ENCODE measurements around the gene CD47.

CD47 gene

GRCh38 chr3:108013141-108014055 is 77.4 kb downstream of the CD47 start:
- no peak for DNase-seq (ENCODE audit: low read depth)

GRCh38 chr3:108012304-108012703 is 78.5 kb downstream of the CD47 start:
- no peak for DNase-seq (ENCODE audit: low read depth)

GRCh38 chr3:108011616-108012015 is 79.2 kb downstream of the CD47 start:
- no peak for DNase-seq (ENCODE audit: low read depth)

- DNase-seq (ENCODE audit: low read depth): no peak
These were observed 81.7 kb downstream of the CD47 start for GRCh38 chr3:108008931-108009639.

- DNase-seq (ENCODE audit: low read depth): no peak
These were observed 82.7 kb downstream of the CD47 start for GRCh38 chr3:108008106-108008505.

GRCh38 chr3:108006881-108007331 is 83.9 kb downstream of the CD47 start:
- no peak for DNase-seq (ENCODE audit: low read depth)

GRCh38 chr3:108006077-108006771 is 84.6 kb downstream of the CD47 start:
- no peak for DNase-seq (ENCODE audit: low read depth)

- DNase-seq (ENCODE audit: low read depth): no peak
These were observed 86.2 kb downstream of the CD47 start for GRCh38 chr3:108004647-108005046.

- DNase-seq (ENCODE audit: low read depth): no peak
These were observed 89.4 kb downstream of the CD47 start for GRCh38 chr3:108001457-108001856.

GRCh38 chr3:107999215-107999775 is 91.5 kb downstream of the CD47 start:
- DNase-seq (ENCODE audit: low read depth): no peak

- no peak for DNase-seq (ENCODE audit: low read depth)
These were observed 93.2 kb downstream of the CD47 start for GRCh38 chr3:107997671-107998070.

- no peak for DNase-seq (ENCODE audit: low read depth)
These were observed 95.0 kb downstream of the CD47 start for GRCh38 chr3:107995823-107996222.

- no peak for DNase-seq (ENCODE audit: low read depth)
These were observed 95.7 kb downstream of the CD47 start for GRCh38 chr3:107994956-107995715.

- no peak for DNase-seq (ENCODE audit: low read depth)
These were observed 96.7 kb downstream of the CD47 start for GRCh38 chr3:107994181-107994580.

GRCh38 chr3:107993771-107994170 is 97.1 kb downstream of the CD47 start:
- no peak for DNase-seq (ENCODE audit: low read depth)

Data from stimulated activated CD8-positive, alpha-beta memory T cell treated with anti-CD3 and anti-CD28 coated beads, Interleukin-15, amount 100 ng/mL, for 1 hour (primary cell).